Neuronal stem cell (in vitro differentiated cells): ENCODE data around the gene FHL5. TPM values are rescaled to one million over a fixed set of nuclear protein-coding genes. Genes with fewer than 3 reads are reported as not detected.
A peak's percentile ranks its signal among the peaks of the same experiment; 100 is the strongest.

Experiments
- DNase-seq: peaks from one replicate; pipeline ENCODE4 v3.0.0-alpha.2; 2013; ENCODE audit warnings: low spot score
- H2AFZ ChIP-seq: one replicate; pipeline ENCODE4 v1.6.1; 2013; ENCODE audit warnings: mild to moderate bottlenecking, low read length, inconsistent platforms
- H2AK5ac ChIP-seq: 2 replicates; pipeline ENCODE4 v1.6.1; 2013; ENCODE audit warnings: low read depth, mild to moderate bottlenecking, inconsistent platforms, low read length, moderate library complexity, mixed read lengths
- H2BK120ac ChIP-seq: 2 replicates; pipeline ENCODE4 v1.6.1; 2013; ENCODE audit warnings: low read depth, mild to moderate bottlenecking, inconsistent platforms, low read length, moderate library complexity, mixed read lengths
- H2BK12ac ChIP-seq: one replicate; pipeline ENCODE4 v1.6.1; 2013; ENCODE audit warnings: low read length, inconsistent platforms
- H2BK15ac ChIP-seq: 2 replicates; pipeline ENCODE4 v1.6.1; 2013; ENCODE audit warnings: mild to moderate bottlenecking, low read length, inconsistent platforms, mixed read lengths
- H2BK5ac ChIP-seq: one replicate; pipeline ENCODE4 v1.6.1; 2013; ENCODE audit warnings: inconsistent platforms, mild to moderate bottlenecking, low read length, moderate library complexity
- H3K14ac ChIP-seq: one replicate; pipeline ENCODE4 v1.6.1; 2013; ENCODE audit warnings: low read length, inconsistent platforms
- H3K18ac ChIP-seq: 2 replicates; pipeline ENCODE4 v1.6.1; 2013; ENCODE audit warnings: low read length, inconsistent platforms
- H3K23ac ChIP-seq: 2 replicates; pipeline ENCODE4 v1.6.1; 2013; ENCODE audit warnings: low read depth, mild to moderate bottlenecking, mixed read lengths, low read length, inconsistent platforms; ENCODE audit not compliant: poor library complexity
- H3K27ac ChIP-seq: replicated peaks from 3 replicates; pipeline ENCODE4 v1.5.1; 2013; ENCODE audit warnings: low read length, inconsistent platforms
- H3K27me3 ChIP-seq, 3 experiments: 2 replicates each; pipeline ENCODE4 v1.6.1; 2013; ENCODE audit warnings: low read length in 3 of 3, mild to moderate bottlenecking in 2 of 3, inconsistent platforms in 1 of 3, low read depth in 1 of 3, mixed read lengths in 1 of 3, moderate library complexity in 1 of 3; ENCODE audit not compliant: control insufficient read depth in 3 of 3, insufficient read depth in 3 of 3
- H3K36me3 ChIP-seq, 2 donors: replicated peaks in 1 of 2; 2 replicates each; pipeline ENCODE4 v1.6.1; 2013; ENCODE audit warnings: low read length in 2 of 2; ENCODE audit not compliant: control insufficient read depth in 2 of 2, insufficient read depth in 2 of 2
- H3K4ac ChIP-seq: 2 replicates; pipeline ENCODE4 v1.6.1; 2013; ENCODE audit warnings: inconsistent platforms, mild to moderate bottlenecking, low read length, moderate library complexity
- H3K4me1 ChIP-seq, 2 donors: 1 replicate in 1 of 2; 2 replicates in 1 of 2; pipeline ENCODE4 v1.6.1; 2013; ENCODE audit warnings: low read length in 2 of 2, low read depth in 1 of 2; ENCODE audit not compliant: control insufficient read depth in 2 of 2, insufficient read depth in 1 of 2
- H3K4me2 ChIP-seq: one replicate; pipeline ENCODE4 v1.6.1; 2013; ENCODE audit warnings: mild to moderate bottlenecking, low read length, inconsistent platforms; ENCODE audit not compliant: insufficient read depth, poor library complexity, severe bottlenecking
- H3K4me3 ChIP-seq, 2 donors: 2 replicates each; pipeline ENCODE4 v1.5.1; 2013; ENCODE audit warnings: low read length in 2 of 2, mild to moderate bottlenecking in 2 of 2, inconsistent platforms in 1 of 2, moderate library complexity in 1 of 2
- H3K79me1 ChIP-seq: one replicate; pipeline ENCODE4 v1.6.1; 2013; ENCODE audit warnings: low read depth, mild to moderate bottlenecking, inconsistent platforms, low read length, moderate library complexity
- H3K9ac ChIP-seq: one replicate; pipeline ENCODE4 v1.6.1; 2013; ENCODE audit warnings: mild to moderate bottlenecking, low read depth, low read length, inconsistent platforms; ENCODE audit not compliant: poor library complexity
- H3K9me3 ChIP-seq, 2 donors: replicated peaks in 1 of 2; 2 replicates each; pipeline versions ENCODE3 to v1.6.1; 2013; ENCODE audit warnings: low read length in 2 of 2, mild to moderate bottlenecking in 2 of 2, inconsistent platforms in 1 of 2, low read depth in 1 of 2, mixed read lengths in 1 of 2, moderate library complexity in 1 of 2; ENCODE audit not compliant: control insufficient read depth in 2 of 2, insufficient read depth in 1 of 2
- H4K8ac ChIP-seq: one replicate; pipeline ENCODE4 v1.6.1; 2013; ENCODE audit warnings: low read depth, mild to moderate bottlenecking, inconsistent platforms, low read length, moderate library complexity
- H4K91ac ChIP-seq: one replicate; pipeline ENCODE4 v1.6.1; 2013; ENCODE audit warnings: low read length, low read depth, mild to moderate bottlenecking, inconsistent platforms; ENCODE audit not compliant: poor library complexity
- WGBS, 2 donors: extraction: QIAGEN DNeasy Blood & Tissue Kit; methylation state at CpG; one replicate each; pipeline ENCODE4 v1.1.7; 2013; ENCODE audit warnings: missing lambda C conversion rate in 2 of 2, mixed read lengths in 1 of 2; ENCODE audit not compliant: insufficient read length in 2 of 2, insufficient replicate concordance in 1 of 2; ENCODE audit errors: extremely low coverage in 2 of 2; 5-methylcytosine and 5-hydroxymethylcytosine counted together
- polyA plus RNA-seq, 2 experiments: library from polyadenylated mRNA; stranded (reverse); fragments of 200-250 nt; gene quantifications; one replicate each; pipeline ENCODE4 v1.2.3, GENCODE V29; 2013

Gene FHL5
- not detected for polyA plus RNA-seq (2013, experiment 1 of 2)
- not detected for polyA plus RNA-seq (2013, experiment 2 of 2)

- no peak within 1 kb of the TSS for H3K4me3 ChIP-seq
- H3K23ac ChIP-seq, result no peak within 1 kb of the TSS
- H3K9ac ChIP-seq, result no peak within 1 kb of the TSS
- no peak within 1 kb of the TSS for H3K14ac ChIP-seq
- no peak within 1 kb of the TSS for H4K8ac ChIP-seq
- no peak within 1 kb of the TSS for H2BK12ac ChIP-seq
- H2BK120ac ChIP-seq, result no peak within 1 kb of the TSS
- H2BK5ac ChIP-seq, result no peak within 1 kb of the TSS
- H2AFZ ChIP-seq, result no peak within 1 kb of the TSS
- no peak for DNase-seq
- no peaks in the 10 kb centered on the region for H3K27me3 ChIP-seq
- H3K79me1 ChIP-seq, result no peaks in the 10 kb centered on the region
- H3K36me3 ChIP-seq, result no peaks in the 10 kb centered on the region
- H3K4me1 ChIP-seq, result no peaks in the 10 kb centered on the region
- WGBS, 2 donors, result no CpG with 5 or more reads among the region's 3 CpGs
- no peak within 1 kb of the TSS for H2AK5ac ChIP-seq
- no peak within 1 kb of the TSS for H3K4me2 ChIP-seq
- H3K9me3 ChIP-seq, result no peaks in the 10 kb centered on the region
- no peak within 1 kb of the TSS for H3K18ac ChIP-seq
- no peak within 1 kb of the TSS for H3K27ac ChIP-seq
- H4K91ac ChIP-seq, result no peak within 1 kb of the TSS
- no peak within 1 kb of the TSS for H3K4ac ChIP-seq
- H2BK15ac ChIP-seq, result no peak within 1 kb of the TSS
Measured at GRCh38 chr6:96562886-96563285, at the start of gene FHL5. Gene FHL5, plus strand, starts transcription at chr6:96563128. Its CDS starts 40,486 bp downstream, at chr6:96603614.

GRCh38 chr6:96520171-96521115 is 42.5 kb upstream of the FHL5 start:
- no CpG with 5 or more reads among the region's 6 CpGs for WGBS, 2 donors
- peaks cover 6 to 7% of the 10 kb centered on the region in 2 donors for H3K4me1 ChIP-seq

GRCh38 chr6:96521306-96521643 is 41.7 kb upstream of the FHL5 start:
- WGBS, 2 donors, result no CpG with 5 or more reads among the region's 8 CpGs
- no peak overlapping the region for H3K18ac ChIP-seq
- no peak overlapping the region for H2BK15ac ChIP-seq
- H3K27me3 ChIP-seq, result no peaks in the 10 kb centered on the region
- H3K4ac ChIP-seq, result no peak overlapping the region
- H3K9ac ChIP-seq, result no peak overlapping the region
- no peak overlapping the region for H2AK5ac ChIP-seq
- H2BK120ac ChIP-seq, result no peak overlapping the region
- H2BK12ac ChIP-seq, result no peak overlapping the region
- H3K23ac ChIP-seq, result peak overlapping the region; percentile 99
- no peak overlapping the region for H3K14ac ChIP-seq
- H3K9me3 ChIP-seq, result no peaks in the 10 kb centered on the region
- H3K4me2 ChIP-seq, result peak overlapping the region; percentile 63
- no peak overlapping the region for H3K27ac ChIP-seq
- H4K91ac ChIP-seq, result no peak overlapping the region
- no peak for DNase-seq
- H3K36me3 ChIP-seq, result peaks cover 0 to 25% of the 10 kb centered on the region in 2 donors
- H2AFZ ChIP-seq, result peak overlapping the region; percentile 94
- H4K8ac ChIP-seq, result no peak overlapping the region
- no peak overlapping the region for H2BK5ac ChIP-seq
- H3K4me3 ChIP-seq, result peak overlapping the region; percentile 64 to 94
- H3K4me1 ChIP-seq, result peaks cover 6 to 7% of the 10 kb centered on the region in 2 donors
- no peaks in the 10 kb centered on the region for H3K79me1 ChIP-seq

More at GRCh38 chr6:96520171-96521115, 42.5 kb upstream of the FHL5 start:
- Histone ChIP-seq H4K8ac (no peak overlapping the region), H3K4me3 (peak overlapping the region in 1 of 2 donors; percentile 64), H2BK5ac (no peak overlapping the region), H3K23ac (no peak overlapping the region), H2AK5ac (no peak overlapping the region), H3K27ac (no peak overlapping the region), H3K4me2 (peak overlapping the region; percentile 43), H3K27me3 (no peaks in the 10 kb centered on the region), H3K36me3 (peaks cover 0 to 17% of the 10 kb centered on the region in 2 donors), H3K79me1 (no peaks in the 10 kb centered on the region), H2BK15ac (no peak overlapping the region), H3K18ac (no peak overlapping the region), H2AFZ (peak overlapping the region; percentile 94), H2BK120ac (no peak overlapping the region), H3K9me3 (no peaks in the 10 kb centered on the region), H3K9ac (no peak overlapping the region), H4K91ac (no peak overlapping the region), H2BK12ac (no peak overlapping the region), H3K14ac (no peak overlapping the region), H3K4ac (no peak overlapping the region)
- DNase-seq, result no peak
